HepG2 (cell line): ENCODE measurements around the gene CBY1. TPM values are rescaled to one million over a fixed set of nuclear protein-coding genes. Genes with fewer than 3 reads are reported as not detected.

Experiments used
- ATAC-seq: fragments of 200-7000 bp; cut with Tn5 transposase; 3 replicates; pipeline ENCODE4 v1.9.1; 2020; ENCODE audit warnings: mild to moderate bottlenecking, moderate library complexity
- BruUV-seq: library from RNA; stranded (reverse); fragments of 400-500 nt; replicated peaks from 2 replicates; lab custom pipeline; 2021; lab: Mats Ljungman, UMichigan
- CTCF ChIA-PET: fragments of 300-600 bp; formaldehyde crosslinking; extraction: SDS; loops from one replicate; lab custom pipeline; 2021; ENCODE audit warnings: low total read pairs, inconsistent platforms, low intra/inter-chr PET ratio; lab: Yijun Ruan, JAX
- POLR2A ChIA-PET: fragments of 350-600 bp; sonication (Branson Sonifier 250); formaldehyde crosslinking; loops from one replicate; lab custom pipeline; 2020; ENCODE audit warnings: antibody characterized with exemption, inconsistent platforms; lab: Yijun Ruan, JAX
- DNase-seq: peaks from one replicate; pipeline ENCODE4 v3.0.0-alpha.2; 2015; ENCODE audit warnings: low spot score
- FAIRE-seq: peaks from 3 replicates; lab custom pipeline; 2011; peaks lifted over from hg19 to GRCh38; lab: Jason Lieb, UNC
- H2AFZ ChIP-seq: one replicate; pipeline ENCODE4 v1.6.1; 2011; ENCODE audit warnings: low read length, inconsistent platforms
- H3K27ac ChIP-seq: fragments of 300-600 bp; 3 replicates; pipeline ENCODE4 v1.8.0; 2011; ENCODE audit warnings: mixed run types, mild to moderate bottlenecking, mixed read lengths, low read length, inconsistent platforms; ENCODE audit not compliant: insufficient read depth; ENCODE audit errors: extremely low read length
- H3K27me3 ChIP-seq, 2 experiments: fragments of 200-600 bp in 1 of 2; 2 replicates in 1 of 2; 3 replicates in 1 of 2; pipeline versions ENCODE4 v1.6.0 to v1.8.0; 2011; ENCODE audit warnings: low read length in 2 of 2, mild to moderate bottlenecking in 2 of 2, moderate library complexity in 2 of 2, inconsistent platforms in 1 of 2; ENCODE audit not compliant: insufficient read depth in 2 of 2, control insufficient read depth in 1 of 2
- H3K36me3 ChIP-seq, 2 experiments: fragments of 200-600 bp in 1 of 2; replicated peaks in 1 of 2; 2 replicates in 1 of 2; 3 replicates in 1 of 2; pipeline versions ENCODE4 v1.5.1 to v1.8.0; 2011; ENCODE audit warnings: low read length in 2 of 2, inconsistent platforms in 1 of 2; ENCODE audit not compliant: insufficient read depth in 2 of 2, control insufficient read depth in 1 of 2
- H3K4me1 ChIP-seq: 2 replicates; pipeline ENCODE4 v1.5.1; 2012; ENCODE audit warnings: low read length, inconsistent platforms; ENCODE audit not compliant: insufficient read depth
- H3K4me2 ChIP-seq: 2 replicates; pipeline ENCODE4 v1.6.0; 2011; ENCODE audit warnings: low read depth, low read length, inconsistent platforms
- H3K4me3 ChIP-seq, 3 experiments: fragments of 200-600 bp in 1 of 3; sonication (generic), shearing (Covaris generic) in 1 of 3; replicated peaks in 1 of 3; 2 replicates each; pipeline ENCODE4 v1.5.1; 2011 to 2016; ENCODE audit warnings: low read length in 3 of 3, inconsistent platforms in 2 of 3, low read depth in 2 of 3, mild to moderate bottlenecking in 2 of 3, control low read depth in 1 of 3, mixed read lengths in 1 of 3; ENCODE audit not compliant: insufficient read depth in 1 of 3
- H3K79me2 ChIP-seq: one replicate; pipeline ENCODE4 v1.6.1; 2011; ENCODE audit warnings: low read length, inconsistent platforms; ENCODE audit not compliant: insufficient read depth
- H3K9ac ChIP-seq: 2 replicates; pipeline ENCODE4 v1.6.0; 2011; ENCODE audit warnings: mild to moderate bottlenecking, low read depth, low read length, inconsistent platforms; ENCODE audit not compliant: insufficient read depth
- H3K9me3 ChIP-seq: 2 replicates; pipeline ENCODE4 v1.5.1; 2012; ENCODE audit warnings: mild to moderate bottlenecking, low read length
- H4K20me1 ChIP-seq: 2 replicates; pipeline ENCODE4 v1.6.0; 2011; ENCODE audit warnings: inconsistent platforms, mild to moderate bottlenecking, low read length, moderate library complexity; ENCODE audit not compliant: insufficient read depth
- AGO1 ChIP-seq: fragments of 200-400 bp; formaldehyde crosslinking; IDR thresholded peaks from 2 replicates; pipeline ENCODE4 v1.6.1; 2017; ENCODE audit warnings: mild to moderate bottlenecking, low read depth, low read length, moderate library complexity; ENCODE audit not compliant: poor library complexity, severe bottlenecking
- BATF2 ChIP-seq: sonication (generic); formaldehyde crosslinking; IDR thresholded peaks from 2 replicates; pipeline ENCODE4 v1.8.0; 2022; ENCODE audit warnings: mild to moderate bottlenecking, missing genetic modification reagents, moderate library complexity
- CSRNP1 ChIP-seq: sonication (generic); formaldehyde crosslinking; IDR thresholded peaks from 2 replicates; pipeline ENCODE4 v1.8.1; 2023; ENCODE audit warnings: mild to moderate bottlenecking, missing genetic modification reagents
- HCFC1 ChIP-seq: fragments of 150-350 bp; IDR thresholded peaks from 2 replicates; pipeline ENCODE4 v1.6.1; 2014; ENCODE audit warnings: low read depth, low read length
- MYNN ChIP-seq: sonication (generic); formaldehyde crosslinking; IDR thresholded peaks from 2 replicates; pipeline ENCODE4 v1.4.0; 2020; ENCODE audit warnings: mild to moderate bottlenecking, low read depth, missing genetic modification reagents
- PHF5A ChIP-seq: IDR thresholded peaks from one replicate; pipeline ENCODE4 v1.6.1; 2018; ENCODE audit warnings: low read depth, missing genetic modification reagents; ENCODE audit not compliant: unreplicated experiment
- RFXAP ChIP-seq: sonication (generic); formaldehyde crosslinking; IDR thresholded peaks from 2 replicates; pipeline ENCODE4 v1.4.0; 2020; ENCODE audit warnings: missing genetic modification reagents, borderline replicate concordance
- SYNCRIP ChIP-seq: fragments of 200-400 bp; formaldehyde crosslinking; IDR thresholded peaks from 2 replicates; pipeline ENCODE4 v1.6.1; 2018; ENCODE audit warnings: mild to moderate bottlenecking, low read depth, low read length; ENCODE audit not compliant: insufficient read depth
- ZFP36L1 ChIP-seq: sonication (generic); formaldehyde crosslinking; IDR thresholded peaks from 2 replicates; pipeline ENCODE4 v1.8.0; 2022; ENCODE audit warnings: mild to moderate bottlenecking, missing genetic modification reagents, moderate library complexity
- ZNF530 ChIP-seq: sonication (generic); formaldehyde crosslinking; IDR thresholded peaks from 2 replicates; pipeline ENCODE4 v1.5.0; 2020; ENCODE audit warnings: low read depth, mild to moderate bottlenecking, missing genetic modification reagents
- ZNF619 ChIP-seq: sonication (generic); formaldehyde crosslinking; IDR thresholded peaks from 2 replicates; pipeline ENCODE4 v1.4.0; 2020; ENCODE audit warnings: mild to moderate bottlenecking, missing genetic modification reagents
- WGBS: methylation state at CpG from one replicate; pipeline ENCODE4 v1.1.6; 2017; ENCODE audit warnings: low lambda C conversion rate; 5-methylcytosine and 5-hydroxymethylcytosine counted together
- in situ Hi-C: cut with HindIII; loops from 2 replicates; pipeline ENCODE4 v1.10.0; 2017; ENCODE audit warnings: low pct_unique_long_range_greater_than_20kb; ENCODE audit not compliant: extremely low pct_ligation_motif_present
- intact Hi-C: fragments of 100-400 bp; cut with micrococcal nuclease; formaldehyde crosslinking; loops from one replicate; pipeline ENCODE4 v1.10.0; 2022; ENCODE audit not compliant: unreplicated experiment
- polyA plus RNA-seq, 8 experiments: library from polyadenylated mRNA; depleted of rRNA in 3 of 8; stranded (reverse) in 7 of 8; unstranded in 1 of 8; fragments of >200 nt; fragmentation: Illumina TruSeq in 4 of 8; extraction: Trizol in 4 of 8; gene quantifications; 2 replicates each; pipeline versions ENCODE4 v1.2.1 to v1.2.3, GENCODE V29; 2011 to 2016; ENCODE audit warnings: low read depth in 4 of 8, missing spikeins in 1 of 8, mixed read lengths in 1 of 8; ENCODE audit not compliant: insufficient read depth in 1 of 8
- total RNA-seq, 5 experiments: library from RNA; depleted of rRNA; stranded (reverse); fragments of >200 nt; fragmentation: Illumina TruSeq; extraction: Trizol; gene quantifications; 2 replicates each; pipeline ENCODE4 v1.2.3, GENCODE V29; 2016; ENCODE audit warnings: low read depth in 1 of 5

CBY1 gene
- total and polyA plus RNA-seq, 2 of the 13 experiments (the other 11 are each of a cell fraction or from before 2014, with no cell fraction given) = 19.7 to 20.3 TPM

- in situ Hi-C loops = no loop called here
- Histone ChIP-seq H2AFZ (no peak overlapping the region), H3K9me3 (no peaks in the 10 kb centered on the region), H3K79me2 (no peaks in the 10 kb centered on the region), H3K9ac (no peak overlapping the region), H3K4me1 (peaks cover 11% of the 10 kb centered on the region), H3K27me3 (no peaks in the 10 kb centered on the region), H4K20me1 (no peaks in the 10 kb centered on the region; the same call in 1 of the 2 replicates), H3K36me3 (no peaks in the 10 kb centered on the region), H3K27ac (no peak overlapping the region), H3K4me2 (no peak overlapping the region), H3K4me3 (no peak overlapping the region)
- DNase-seq (no peak), FAIRE-seq (no peak), ATAC-seq (no peak)
- intact Hi-C loops = no loop called here
- TF ChIP-seq SYNCRIP (no peak), HCFC1 (no peak), CSRNP1 (no peak), BATF2 (CRISPR knock-in tag) (no peak), PHF5A (no peak), MYNN (CRISPR knock-in tag) (no peak), ZNF619 (CRISPR knock-in tag) (no peak), ZNF530 (CRISPR knock-in tag) (no peak), ZFP36L1 (CRISPR knock-in tag) (no peak), AGO1 (no peak), RFXAP (CRISPR knock-in tag) (no peak)
- ChIA-PET CTCF (no interaction called here), POLR2A (no interaction called here)
- WGBS = 86% methylated on average over 13 of the region's 13 CpGs
- BruUV-seq = no TSS peak
Observed at GRCh38 chr22:38608992-38609750, 47.3 kb upstream of the CBY1 start.
